RKO (cell line): ENCODE measurements around the gene DTNB.
"Not testable (repeated sequence)": the region's sequence is repeated elsewhere in the genome, so short reads cannot be mapped to it uniquely, and the experiment has no call there.

Source experiments
- DNase-seq: peaks from one replicate; pipeline ENCODE4 v3.0.0-alpha.2; 2016; ENCODE audit warnings: low spot score

DTNB gene

DNA sequence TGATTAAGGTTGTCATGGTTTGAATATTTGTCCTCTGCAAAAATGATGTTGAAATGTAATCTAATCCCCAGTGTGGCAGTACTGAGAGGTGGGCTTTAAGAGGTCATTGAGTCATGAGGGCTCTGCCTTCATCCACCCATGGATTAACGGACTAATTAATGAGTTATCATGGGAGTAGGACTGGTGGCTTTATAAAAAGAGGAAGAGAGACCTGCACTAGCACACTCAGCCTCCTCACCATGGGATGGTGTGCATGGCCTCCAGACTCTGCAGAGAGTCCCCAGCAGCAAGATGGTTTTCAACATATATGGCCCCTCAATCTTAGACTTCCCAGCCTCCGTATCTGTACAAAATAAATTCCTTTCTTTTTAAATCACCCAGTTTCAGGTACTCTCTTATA is 41.0 kb downstream of the DTNB start:
- DNase-seq = no peak

DNA sequence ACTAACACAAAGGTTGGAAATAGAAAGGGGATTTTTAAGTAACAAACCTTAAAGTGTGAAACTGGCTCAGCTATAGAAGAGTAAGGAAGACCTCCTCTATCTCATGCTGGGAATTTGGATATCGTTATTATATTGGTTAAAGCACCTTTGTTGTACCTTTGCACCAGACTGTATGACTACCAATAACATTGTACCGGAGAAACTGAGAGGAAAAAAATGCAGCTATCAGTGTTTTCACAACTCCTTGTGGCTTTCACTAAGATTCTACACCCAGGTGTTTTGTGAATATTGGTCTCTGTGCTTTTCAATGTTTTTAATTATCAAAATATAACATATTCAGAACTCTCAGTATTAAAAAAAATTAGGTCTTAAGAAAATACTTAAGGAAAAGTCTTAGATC is 48.7 kb downstream of the DTNB start:
- no peak for DNase-seq

- DNase-seq = no peak
Measured at GRCh38 chr2:25623361-25623760, 50.0 kb downstream of the DTNB start.

DNA sequence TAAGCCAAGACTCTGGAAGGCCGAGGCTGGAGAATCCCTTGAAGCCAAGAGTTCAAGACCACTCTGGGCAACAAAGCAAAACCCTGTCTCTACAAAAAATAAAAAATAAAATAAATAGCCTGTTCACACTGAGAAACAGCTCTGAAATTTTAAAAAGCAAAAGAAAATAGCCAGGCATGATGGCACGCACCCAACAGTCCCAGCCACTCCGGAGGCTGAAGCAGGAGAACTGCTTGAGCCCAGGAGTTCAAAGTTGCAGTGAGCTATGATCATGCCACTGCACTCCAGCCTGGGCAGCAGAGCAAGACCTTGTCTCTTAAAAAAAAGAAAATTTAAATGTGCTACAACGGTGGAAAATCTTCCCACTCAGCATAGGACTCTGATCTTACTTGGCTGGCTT is 52.7 kb downstream of the DTNB start:
- no peak for DNase-seq

GRCh38 chr2:25620077-25620476 is 53.3 kb downstream of the DTNB start:
- no peak for DNase-seq

- DNase-seq = no peak
Measured at GRCh38 chr2:25619185-25619584, 54.2 kb downstream of the DTNB start.

DNA sequence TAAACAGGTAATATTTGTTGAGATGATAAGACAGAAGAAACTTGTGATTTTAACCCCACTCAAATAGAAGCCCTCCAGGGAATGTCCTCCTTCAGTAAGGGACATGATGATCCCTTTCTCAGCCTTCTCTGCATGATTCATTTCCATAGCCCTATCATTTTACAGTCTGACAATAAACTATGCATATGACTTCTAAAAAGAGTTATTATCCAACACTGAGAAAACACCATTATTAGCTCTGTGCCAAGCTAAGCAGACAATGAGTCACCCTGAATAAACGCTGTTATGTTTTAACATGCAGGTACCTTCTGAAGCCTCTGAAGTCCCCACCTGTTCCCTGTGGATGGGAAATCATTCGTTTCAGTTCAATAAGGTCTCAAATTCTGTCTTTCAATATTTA is 54.7 kb downstream of the DTNB start:
- DNase-seq = peak; percentile 8

- no peak for DNase-seq
Measured at GRCh38 chr2:25617948-25618646, 55.3 kb downstream of the DTNB start.

DNA sequence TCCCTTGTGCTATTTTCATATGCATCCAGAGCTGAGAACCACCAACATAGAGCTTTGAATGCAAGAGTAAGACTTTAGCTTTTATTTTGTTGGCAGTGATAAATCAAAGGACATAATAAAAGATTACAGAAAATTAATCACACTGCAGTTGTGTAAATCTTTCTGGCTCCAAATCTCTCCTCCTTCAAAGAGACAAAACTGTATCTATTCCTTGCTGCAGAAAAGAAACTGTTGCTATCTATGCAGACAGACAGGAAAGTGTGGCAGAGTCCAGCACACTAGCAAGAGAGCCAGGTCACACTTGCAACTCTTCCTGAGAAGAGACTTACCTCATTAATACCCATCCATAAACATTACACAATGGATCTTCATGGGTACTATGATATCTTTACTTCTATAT is 57.5 kb downstream of the DTNB start:
- no peak for DNase-seq

GRCh38 chr2:25615386-25615785 is 58.0 kb downstream of the DTNB start:
- DNase-seq = no peak

GRCh38 chr2:25614711-25615110 is 58.7 kb downstream of the DTNB start:
- no peak for DNase-seq

- DNase-seq = no peak
Measured at GRCh38 chr2:25608718-25609117, 64.7 kb downstream of the DTNB start.

DNA sequence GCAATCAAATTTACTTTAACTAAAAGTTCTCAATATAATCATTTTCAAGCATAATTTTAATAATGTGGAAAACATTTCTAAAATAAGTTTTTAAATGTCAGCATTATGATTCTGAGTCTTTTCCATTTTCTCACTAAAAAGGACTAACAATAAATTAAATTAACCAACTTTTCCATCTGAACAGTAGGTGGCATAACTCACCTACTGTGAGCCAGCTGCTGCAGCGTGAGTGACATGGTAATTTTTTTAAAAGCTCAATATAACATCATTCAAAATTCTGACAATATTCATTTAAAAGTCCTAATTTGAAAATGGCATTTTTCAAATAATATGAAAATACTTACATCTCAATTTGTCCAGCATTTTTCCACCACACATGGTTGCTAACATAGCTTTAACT is 66.5 kb downstream of the DTNB start:
- DNase-seq = peak; percentile 62

GRCh38 chr2:25602333-25602723 is 71.0 kb downstream of the DTNB start:
- DNase-seq = no peak

DNA sequence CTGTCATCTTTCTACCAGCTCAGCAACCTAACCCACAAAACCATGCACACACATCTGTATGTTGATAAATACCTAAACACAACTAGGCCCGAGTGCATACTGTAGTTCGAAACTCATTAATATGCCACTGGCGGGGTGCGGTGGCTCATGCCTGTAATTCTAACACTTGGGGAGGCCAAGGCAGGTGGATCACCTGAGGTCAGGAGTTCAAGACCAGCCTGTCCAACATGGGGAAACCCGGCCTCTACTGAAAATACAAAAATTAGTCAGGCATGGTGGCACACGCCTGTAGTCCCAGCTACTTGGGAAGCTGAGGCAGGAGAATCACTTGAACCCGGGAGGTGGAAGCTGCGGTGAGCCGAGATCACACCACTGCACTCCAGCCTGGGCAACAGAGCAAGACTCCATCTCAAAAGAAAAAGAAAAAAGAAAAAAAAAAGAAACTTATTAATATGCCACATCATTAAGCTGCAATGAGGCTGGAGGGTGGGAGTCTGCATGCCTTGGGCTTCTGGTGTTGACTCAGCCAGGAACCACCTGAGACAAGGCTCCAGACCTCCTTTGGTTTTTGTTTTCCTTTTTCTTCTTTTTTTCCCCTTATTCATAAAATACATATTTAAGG is 71.6 kb downstream of the DTNB start:
- not testable (repeated sequence) for DNase-seq

GRCh38 chr2:25598911-25599310 is 74.5 kb downstream of the DTNB start:
- no peak for DNase-seq

- DNase-seq = no peak
Measured at GRCh38 chr2:25598332-25598731, 75.0 kb downstream of the DTNB start.

DNA sequence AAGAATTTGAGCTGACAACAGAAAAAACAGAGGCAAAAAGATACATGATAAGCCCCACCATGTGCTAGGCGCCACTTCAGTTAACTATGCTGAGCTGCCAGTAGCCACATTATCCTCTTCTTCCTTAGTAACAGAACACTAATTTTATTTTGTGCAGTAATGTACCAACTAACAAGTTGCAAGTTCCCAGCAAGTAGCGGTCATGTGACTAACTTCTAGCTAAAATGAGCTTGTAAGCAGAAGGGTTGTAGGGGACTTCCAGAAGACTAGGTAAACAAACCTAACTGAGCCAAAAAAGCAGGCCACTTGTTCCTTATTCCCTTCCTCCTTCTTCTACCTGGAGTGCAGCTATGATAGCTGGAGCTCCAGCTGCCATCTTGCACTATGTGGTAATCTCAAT is 75.5 kb downstream of the DTNB start:
- no peak for DNase-seq

DNA sequence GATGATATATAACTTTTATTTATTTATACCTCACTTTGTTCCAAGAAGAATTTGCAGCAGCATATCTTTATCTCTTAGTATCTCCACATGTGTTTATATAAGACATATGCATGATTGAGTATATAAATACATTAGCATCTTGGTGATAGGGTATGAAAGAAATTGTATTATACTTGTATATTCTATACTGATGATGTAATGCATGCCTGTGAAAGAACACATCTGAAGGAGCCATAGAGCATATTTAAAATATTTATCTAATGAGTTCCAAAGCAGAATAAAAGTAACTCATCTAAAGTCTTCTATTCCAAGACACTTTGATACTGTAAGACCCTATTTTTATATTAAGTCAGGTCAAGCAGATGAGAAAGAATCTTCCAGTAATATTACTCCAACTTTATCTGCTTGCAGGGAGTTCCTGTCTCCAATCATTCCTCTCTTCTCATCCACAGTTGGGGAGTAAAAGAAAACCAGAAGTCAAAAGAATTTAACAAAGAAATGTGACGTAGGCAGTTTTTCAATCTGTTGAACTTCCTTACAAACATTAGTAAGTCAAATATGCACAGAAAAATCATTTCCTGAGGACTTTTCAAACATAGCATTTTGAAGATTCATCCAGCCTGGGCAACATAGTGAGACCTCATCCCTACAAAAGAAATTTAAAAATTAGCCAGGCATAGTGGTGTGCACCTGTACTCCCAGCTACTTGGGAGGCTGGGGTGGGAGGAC is 76.7 kb downstream of the DTNB start:
- DNase-seq = no peak

GRCh38 chr2:25595393-25595792 is 78.0 kb downstream of the DTNB start:
- DNase-seq = no peak

- DNase-seq = no peak
Measured at GRCh38 chr2:25594991-25595390, 78.4 kb downstream of the DTNB start.

- no peak for DNase-seq
Measured at GRCh38 chr2:25592766-25593292, 80.5 kb downstream of the DTNB start.

DNA sequence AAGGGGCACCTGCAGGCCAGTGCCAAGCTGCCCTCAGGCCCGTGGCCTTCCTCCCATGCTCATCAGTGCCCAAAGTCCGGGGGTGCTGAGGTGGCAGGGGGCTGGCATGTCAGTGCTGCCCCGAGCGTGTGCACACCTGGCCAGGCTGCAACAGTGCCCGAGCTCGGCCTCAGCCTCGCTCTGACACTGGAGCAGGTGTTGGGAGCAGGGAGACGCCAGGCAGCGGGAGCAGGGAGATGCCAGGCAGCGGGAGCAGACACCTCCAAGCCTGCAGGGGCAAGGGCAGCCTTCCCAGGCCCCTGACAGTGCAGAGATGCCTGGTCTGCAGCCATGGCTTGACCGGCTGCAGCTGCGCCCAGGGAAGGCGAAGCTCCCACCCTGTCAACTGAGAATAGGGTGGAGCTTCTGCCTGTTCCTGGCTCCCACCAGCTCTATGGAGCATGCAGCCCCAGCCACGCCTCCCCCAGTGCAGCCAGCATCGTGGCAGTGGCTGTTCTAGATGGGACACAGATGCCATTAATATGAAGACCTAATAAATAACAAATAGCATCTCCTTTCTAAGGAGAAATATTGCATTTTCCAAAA is 82.4 kb downstream of the DTNB start:
- no peak for DNase-seq
